ENCODE data around the gene CERKL.

- TF ChIP-seq, protein P1, sequence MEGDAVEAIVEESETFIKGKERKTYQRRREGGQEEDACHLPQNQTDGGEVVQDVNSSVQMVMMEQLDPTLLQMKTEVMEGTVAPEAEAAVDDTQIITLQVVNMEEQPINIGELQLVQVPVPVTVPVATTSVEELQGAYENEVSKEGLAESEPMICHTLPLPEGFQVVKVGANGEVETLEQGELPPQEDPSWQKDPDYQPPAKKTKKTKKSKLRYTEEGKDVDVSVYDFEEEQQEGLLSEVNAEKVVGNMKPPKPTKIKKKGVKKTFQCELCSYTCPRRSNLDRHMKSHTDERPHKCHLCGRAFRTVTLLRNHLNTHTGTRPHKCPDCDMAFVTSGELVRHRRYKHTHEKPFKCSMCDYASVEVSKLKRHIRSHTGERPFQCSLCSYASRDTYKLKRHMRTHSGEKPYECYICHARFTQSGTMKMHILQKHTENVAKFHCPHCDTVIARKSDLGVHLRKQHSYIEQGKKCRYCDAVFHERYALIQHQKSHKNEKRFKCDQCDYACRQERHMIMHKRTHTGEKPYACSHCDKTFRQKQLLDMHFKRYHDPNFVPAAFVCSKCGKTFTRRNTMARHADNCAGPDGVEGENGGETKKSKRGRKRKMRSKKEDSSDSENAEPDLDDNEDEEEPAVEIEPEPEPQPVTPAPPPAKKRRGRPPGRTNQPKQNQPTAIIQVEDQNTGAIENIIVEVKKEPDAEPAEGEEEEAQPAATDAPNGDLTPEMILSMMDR (conservative IDR thresholded peaks at IDR 0.05; ENCODE audit: low read length) = peak; percentile 63
- TF ChIP-seq EZH2phosphoT487 (IDR thresholded peaks at IDR 0.05; ENCODE audit: borderline replicate concordance, low read depth, low read length) = no peak
These were observed 85.9 kb downstream of the CERKL start for GRCh38 chr2:181570833-181571661.
